ENCODE results near the gene PPP1R9A.
"Not testable (repeated sequence)": the region's sequence is repeated elsewhere in the genome, so short reads cannot be mapped to it uniquely, and the experiment has no call there.

The PPP1R9A gene

DNA sequence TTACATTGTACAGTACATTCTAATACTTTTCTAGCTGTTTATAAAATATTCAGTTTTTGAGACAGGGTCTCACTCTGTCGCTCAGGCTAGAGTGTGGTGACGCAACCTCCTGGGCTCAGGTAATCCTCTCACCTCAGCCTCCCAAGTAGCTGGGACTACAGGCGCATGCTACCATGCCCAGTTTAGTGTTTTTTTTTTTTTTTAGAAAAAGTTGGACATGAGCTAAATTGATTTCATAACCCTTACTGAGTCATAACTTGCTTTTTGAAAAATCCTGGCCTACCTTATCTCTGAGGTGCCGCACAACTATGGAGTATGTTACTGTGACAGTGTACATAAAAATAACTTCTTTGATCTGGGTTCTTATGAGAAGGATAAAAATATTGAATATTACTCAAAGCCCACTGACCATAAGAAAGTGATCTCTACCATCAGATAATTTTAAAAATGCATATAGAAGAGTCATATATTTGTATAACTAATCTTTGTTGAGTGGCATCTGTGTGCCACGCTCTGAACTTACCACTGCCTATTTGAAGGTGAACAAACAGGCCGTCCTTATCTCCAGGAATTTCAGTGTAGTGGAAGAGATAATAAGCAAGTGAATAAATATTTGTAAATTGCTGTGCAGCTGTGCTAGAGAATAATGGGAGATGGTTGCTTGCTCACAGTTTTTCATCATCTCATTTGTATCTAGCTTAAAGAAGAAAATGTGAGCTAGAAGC, 73.2 kb downstream of the PPP1R9A start:
- DNase-seq = no peak

DNA sequence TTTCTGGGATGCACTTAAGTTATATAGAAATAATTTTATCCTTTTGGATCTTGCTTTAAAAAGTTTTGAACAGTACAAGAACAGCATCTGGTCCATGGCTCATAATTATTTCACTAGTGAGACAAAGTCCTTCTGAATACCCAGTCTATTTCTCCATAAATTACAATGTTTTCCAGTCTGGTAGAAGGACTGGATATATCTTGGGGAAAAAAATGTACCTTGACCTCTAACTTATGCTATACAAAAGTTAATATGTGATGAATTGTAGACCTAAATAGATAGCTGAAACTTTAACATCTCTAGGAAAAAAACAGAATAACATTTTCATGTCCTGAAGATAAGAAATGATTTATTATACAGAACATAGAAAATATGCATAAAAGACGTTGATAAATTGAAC, 88.5 kb downstream of the PPP1R9A start:
- no peak for DNase-seq

DNA sequence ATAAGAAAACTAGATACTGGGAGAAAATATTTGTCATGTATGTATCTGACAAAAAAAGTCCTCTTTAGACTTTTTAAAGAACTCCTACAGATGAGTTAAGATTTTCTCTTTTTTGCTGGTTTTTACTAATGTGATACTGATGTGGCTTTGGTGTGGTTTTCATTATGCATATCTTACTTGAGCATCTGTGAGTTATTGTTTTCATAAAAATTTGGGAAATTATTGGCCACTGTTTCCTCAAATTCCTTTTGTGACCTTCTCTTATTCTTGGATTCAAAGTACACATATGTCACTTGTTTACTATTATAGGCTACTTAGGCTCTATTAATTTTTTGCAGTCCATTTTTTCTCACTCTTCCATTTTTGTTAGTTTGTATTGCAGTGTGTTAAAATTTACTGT, 89.0 kb downstream of the PPP1R9A start:
- DNase-seq = no peak

DNA sequence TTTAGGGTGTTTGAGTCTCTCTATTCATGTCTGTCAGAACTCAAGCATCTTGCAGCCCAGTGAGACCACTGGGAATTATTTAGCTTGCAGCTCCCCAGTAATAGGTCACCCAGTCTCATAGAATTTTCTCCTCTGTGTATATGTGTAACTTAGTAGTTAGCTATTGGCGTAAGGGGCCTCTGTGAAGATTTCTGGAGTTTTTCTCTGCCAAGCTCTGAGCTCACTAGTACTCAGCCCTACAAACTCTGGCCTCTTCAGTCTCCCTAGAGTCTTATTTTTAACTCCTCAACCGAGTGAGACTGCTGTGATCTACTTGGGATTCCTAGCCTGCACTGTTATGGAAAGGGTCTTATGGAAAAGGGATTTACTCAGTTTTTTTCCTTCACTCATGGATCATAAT, 90.2 kb downstream of the PPP1R9A start:
- no peak for DNase-seq

DNA sequence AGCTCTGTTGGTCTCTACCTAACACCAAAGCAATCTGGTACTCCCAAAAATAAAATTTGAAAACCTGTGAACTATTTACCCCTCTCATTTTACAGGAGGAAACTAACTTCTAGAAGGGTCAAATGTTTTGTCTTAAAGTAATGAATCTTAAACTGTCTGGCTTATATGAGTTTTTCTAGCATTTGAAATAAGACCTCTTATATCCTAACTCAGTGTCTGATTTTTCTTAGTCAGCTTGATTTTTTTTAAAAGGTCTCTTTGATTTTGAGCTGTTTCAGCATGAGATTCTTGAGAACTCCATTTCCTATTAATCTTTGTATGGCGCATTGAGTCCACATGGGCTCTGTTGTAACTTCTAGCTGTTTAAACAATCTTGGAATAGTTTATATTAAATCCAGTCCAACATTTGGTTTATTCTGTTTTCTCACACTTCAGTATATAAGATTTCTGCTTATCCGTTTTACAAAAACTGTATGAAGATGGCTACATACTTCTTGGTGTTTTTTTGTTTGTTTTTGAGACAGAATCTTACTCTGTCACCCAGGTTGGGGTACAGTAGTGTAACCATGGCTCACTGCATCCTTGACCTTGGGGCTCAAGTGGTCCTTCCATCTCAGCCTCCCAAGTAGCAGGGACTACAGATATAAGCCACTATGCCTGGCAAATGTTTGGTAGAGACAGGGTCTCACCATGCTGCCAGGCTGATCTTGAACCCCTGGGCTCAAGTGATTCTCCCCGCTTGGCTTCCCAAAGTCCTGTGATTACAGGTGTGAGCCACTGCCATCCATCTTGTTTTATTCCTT, 91.1 kb downstream of the PPP1R9A start:
- no peak for DNase-seq

DNA sequence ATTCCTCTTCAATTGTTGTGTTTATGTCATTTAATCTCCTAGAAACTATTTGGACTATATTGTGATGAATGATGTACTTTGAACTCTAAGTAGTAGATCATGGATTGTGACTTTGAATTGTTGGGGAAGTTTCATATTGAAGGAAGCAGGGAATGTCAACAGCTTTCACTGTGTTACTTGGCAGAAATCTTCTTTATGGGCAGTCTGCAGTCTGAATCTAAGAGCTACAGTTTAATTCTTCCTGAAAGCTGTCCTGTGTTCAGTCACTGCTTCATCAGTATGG, 91.6 kb downstream of the PPP1R9A start:
- DNase-seq = no peak

DNA sequence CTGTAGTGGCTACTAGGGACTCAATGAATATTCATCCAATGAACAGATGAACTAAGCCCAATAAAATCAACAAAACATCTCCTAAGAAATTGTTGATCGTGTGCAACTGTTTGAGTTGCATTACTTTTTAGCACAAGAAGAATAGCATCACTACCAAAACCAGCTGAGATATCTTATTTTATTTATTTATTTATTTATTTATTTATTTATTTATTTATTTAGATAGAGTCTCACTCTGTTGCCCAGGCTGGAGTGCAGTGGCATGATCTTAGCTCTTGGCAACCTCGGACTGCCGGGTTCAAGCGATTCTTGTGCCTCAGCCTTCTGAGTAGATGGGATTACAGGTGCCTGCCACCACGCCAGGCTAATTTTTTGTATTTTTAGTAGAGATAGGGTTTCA, 92.2 kb downstream of the PPP1R9A start:
- DNase-seq = not testable (repeated sequence)

DNA sequence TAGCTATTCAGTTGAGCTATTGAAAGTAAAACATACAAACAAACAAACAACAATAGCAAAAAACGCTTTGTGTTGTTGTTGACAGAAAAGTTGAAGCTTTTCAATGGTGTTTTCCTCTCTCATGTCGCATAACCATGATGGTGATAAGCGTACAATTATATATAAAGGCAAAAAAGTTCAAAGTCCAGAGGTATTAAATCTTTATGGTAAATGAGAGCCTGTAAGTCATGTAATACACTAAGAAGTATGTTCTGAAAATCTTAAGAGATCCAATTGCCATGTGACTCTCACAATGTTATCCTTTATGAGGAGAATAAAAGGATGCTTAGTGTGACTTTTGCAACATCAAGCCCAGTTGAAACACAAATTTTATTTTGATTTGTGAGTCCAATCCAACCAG, 93.9 kb downstream of the PPP1R9A start:
- no peak for DNase-seq

DNA sequence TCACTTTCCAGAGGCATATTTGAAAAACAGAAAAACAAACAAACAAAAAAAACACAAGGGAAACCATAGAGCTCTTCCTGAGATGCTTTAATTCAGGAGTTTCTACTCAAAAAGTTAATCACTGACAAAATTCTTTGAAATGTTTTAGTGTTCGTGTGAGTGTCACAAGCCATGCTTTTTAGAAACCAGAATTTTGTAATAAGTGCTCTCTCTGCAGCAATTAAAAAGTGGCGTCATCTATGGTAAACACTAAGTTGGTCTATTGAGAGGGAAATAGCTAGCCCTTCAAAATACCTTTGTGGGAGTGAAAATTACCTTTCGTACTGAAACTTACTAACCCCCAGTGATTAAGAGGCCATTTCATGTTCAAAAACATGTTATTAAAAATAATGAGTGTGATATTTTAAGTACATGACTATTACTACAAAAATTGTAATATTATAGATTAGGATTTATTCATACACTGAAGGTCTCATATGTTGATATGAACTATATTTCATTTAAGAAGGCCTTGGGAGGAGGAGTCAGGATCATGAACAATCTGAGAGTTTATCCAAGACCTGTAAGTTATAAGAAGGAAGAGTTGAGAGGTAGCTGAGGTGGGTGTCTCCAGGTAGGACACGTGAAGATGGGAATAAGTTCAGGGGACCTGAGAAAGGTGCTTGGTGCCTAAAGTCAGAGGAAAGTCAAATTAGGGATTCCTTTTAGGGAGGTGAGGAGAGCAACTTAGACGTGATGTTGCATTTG, 94.6 kb downstream of the PPP1R9A start:
- DNase-seq = no peak

DNA sequence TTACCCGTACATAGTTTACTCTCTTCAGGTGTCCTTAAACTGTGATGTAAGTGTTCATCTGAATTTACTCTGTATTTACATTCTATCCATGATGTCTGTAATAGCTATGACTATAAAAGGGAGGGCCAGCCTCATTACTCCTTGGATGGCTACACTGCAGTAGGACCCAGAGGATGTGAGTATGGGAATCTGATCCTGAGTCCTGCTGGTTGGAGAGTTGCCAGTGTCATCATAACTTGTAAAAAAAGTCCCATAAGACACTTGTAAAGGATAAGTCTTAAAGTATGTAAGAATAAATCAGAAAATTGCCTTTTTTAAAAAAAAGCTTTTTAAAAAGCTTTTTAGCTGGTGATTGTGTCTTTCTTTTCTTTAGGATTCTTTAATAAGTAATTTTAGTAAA, 95.4 kb downstream of the PPP1R9A start:
- no peak for DNase-seq

DNA sequence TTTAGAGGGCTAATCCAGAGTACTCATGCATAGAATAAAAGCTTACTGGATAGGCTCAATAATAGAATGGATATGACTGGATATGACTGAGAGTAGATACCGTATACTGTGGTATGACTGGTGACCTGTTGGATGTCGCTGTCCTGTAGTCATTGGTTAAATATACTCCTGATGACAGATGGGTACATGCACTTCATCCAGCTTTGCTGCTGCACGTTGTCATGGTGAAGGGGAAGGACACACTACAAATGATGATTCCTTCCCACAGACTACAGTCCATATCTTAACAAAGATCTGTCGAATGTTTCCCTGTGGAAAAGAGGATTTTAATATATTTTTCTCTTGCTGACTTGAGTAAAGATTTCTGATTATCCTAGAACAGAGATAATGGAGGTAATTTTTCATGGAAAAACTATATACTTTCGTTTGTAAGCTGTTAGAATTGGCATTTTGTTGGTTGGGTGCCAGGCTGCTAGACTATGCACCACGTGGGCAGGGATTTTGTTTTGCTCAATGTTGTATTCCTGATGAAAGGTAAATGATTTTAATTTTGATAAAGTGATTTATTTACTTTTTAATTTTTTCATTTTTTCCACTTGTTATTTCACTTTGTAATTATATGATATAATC, 97.3 kb downstream of the PPP1R9A start:
- no peak for DNase-seq

DNA sequence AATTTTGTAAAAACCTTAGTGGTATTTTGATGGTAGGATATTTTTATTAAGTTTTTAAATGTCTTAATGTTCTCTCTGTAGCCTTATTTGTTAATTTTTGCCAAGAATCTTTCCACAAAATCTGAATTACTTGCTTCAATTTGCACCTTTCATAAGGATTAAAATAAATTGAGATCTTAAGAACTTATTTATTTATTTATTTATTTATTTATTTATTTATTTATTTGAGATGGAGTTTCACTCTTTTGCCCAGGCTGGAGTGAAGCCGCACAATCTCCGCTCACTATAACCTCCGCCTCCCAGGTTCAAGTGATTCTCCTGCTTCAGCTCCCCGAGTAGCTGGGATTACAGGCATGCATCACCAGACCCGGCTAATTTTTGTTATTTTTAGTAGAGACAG, 98.6 kb downstream of the PPP1R9A start:
- no peak for DNase-seq

DNA sequence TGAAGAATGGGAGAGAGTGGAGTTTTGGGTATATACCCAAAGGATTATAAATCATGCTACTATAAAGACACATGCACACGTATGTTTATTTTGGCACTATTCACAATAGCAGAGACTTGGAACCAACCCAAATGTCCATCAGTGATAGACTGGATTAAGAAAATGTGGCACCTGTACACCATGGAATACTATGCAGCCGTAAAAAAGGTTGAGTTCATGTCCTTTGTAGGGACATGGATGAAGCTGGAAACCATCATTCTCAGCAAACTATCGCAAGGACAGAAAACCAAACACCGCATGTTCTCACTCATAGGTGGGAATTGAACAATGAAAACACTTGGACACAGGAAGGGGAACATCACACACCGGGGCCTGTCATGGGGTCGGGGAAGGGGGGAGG, 101.4 kb downstream of the PPP1R9A start:
- not testable (repeated sequence) for DNase-seq

DNA sequence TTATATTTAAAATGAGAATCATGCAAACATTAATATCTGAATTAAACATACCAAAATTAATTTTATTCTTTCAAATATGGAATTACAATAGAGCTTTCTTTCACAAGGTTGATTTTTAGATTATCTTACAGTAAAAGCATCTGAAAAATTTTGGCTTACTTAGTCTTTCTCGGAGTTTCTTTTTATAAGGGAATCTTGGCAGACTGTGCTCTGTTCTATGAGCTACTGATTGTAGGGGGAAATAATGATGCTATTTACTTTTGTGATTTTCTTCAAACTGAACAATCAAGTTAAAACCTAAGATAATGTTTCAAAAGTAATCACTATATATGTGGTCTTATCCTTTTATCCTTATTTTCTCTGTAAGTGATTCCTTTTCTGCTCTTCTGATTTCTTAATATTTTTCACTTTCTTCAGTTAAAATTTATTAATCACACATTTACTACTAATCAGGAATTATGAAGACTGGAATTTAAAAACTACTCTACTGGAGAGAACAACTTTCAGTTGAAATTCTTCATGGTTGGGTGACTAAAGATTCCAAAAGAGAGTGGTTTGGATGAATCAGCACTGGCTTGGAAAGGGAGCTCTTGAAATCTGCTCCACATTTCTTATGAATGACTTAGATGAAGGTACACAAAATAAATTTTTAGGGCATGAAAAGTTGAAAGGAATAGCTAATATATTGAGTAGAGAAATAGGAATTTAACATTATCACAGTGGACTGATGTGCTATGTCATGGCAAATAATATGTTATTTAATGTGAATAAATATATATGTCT, 103.9 kb downstream of the PPP1R9A start:
- no peak for DNase-seq

DNA sequence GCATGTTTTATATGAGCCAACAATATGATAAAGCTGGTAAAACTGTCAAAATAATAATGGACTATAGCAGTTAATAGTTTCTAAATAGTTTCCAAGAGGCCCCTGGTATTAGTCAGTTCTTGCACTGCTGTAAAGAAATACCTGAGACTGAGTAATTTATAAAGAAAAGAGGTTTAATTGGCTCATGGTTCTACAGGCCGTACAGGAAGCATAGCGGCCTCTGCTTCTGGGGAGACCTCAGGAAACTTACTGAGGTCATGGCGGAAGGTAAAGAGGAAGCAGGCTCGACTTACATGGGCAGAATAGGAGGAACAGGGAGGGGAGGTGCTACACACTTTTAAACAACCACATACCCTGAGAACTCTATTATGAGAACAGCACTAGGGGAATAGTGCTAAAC, 104.6 kb downstream of the PPP1R9A start:
- no peak for DNase-seq

DNA sequence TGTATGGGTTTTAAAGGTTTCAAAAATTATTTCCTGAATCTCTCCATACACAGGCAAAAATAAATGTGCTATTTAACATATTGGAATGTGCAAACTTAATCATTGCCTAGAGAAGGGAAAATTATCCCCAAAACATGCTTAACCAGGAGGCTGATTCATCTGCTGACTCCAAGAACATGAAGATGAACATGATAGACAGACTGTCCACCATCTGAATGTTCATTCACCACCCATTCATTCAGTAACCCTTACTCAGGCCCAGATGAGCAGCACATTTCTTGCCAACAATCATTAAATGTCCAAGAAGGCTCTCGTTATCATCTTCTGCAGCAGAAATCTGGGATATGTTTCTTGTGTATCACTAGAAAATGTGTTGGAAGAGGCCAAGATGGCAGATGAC, 110.6 kb downstream of the PPP1R9A start:
- DNase-seq = no peak

DNA sequence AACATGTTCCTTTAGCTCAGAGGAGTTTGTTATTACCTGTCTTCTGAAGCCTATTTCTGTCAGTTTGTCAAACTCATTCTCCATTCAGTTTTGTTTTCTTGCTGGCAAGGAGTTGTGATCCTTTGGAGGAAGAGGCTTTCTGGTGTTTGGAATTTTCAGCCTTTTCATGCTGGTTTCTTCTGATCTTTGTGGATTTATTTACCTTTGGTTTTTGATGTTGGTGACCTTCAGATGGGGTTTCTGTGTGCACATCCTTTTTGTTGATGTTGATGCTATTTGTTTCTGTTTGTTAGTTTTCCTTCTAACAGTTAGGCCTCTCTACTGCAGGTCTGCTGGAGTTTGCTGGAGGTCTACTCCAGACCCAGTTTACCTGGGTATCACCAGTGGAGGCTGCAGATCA, 118.6 kb downstream of the PPP1R9A start:
- no peak for DNase-seq

DNA sequence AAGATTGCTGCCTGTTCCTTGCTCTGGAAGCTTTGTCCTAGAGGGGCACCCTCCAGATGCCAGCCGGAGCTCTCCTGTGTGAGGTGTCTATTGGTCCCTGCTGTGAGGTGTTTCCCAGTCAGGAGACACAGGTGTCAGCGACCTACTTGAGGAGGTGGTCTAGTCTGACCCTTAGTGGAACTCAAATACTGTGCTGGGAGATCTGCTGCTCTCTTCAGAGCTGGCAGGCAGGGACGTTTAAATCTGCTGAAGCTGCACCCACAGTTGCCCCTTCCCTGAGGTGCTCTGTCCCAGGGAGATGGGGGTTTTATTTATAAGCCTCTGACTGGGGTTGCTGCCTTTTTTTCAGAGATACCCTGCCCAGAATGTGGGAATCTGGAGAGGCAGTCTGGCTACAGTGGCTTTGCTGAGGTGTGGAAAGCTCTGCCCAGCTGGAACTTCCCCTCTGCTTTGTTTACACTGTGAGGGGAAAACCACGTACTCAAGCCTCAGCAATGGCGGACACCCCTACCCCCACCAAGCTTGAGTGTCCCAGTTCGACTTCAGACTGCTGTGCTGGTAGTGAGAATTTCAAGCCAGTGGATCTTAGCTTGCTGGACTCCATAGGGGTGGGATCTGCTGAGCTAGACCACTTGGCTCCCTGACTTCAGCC, 119.2 kb downstream of the PPP1R9A start:
- no peak for DNase-seq

DNA sequence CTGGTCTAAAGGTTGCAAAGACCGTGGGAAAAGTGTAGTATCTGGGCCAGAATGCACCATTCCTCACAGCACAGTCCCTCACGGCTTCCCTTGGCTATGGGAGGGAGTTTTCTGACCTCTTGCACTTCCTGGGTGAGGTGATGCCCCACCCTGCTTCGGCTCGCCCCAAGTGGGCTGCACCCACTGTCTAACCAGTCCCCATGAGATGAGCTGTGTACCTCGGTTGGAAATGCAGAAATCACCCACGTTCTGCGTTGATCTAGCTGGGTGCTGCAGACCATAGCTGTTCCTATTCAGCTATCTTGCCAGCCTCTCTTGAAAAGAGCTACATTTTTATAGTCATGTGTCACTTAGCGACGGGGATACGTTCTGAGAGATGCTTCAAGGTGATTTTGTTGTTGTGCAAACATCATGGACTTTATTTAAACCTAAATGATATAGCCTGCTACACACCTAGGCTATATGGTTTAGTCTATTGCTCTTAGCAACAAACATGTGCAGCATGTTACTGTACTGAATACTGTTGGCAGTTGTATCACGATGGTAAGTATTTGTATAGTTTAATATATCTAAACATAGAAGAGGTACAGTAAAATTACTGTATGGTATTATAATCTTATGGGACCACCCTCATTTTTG, 120.0 kb downstream of the PPP1R9A start:
- DNase-seq = no peak

DNA sequence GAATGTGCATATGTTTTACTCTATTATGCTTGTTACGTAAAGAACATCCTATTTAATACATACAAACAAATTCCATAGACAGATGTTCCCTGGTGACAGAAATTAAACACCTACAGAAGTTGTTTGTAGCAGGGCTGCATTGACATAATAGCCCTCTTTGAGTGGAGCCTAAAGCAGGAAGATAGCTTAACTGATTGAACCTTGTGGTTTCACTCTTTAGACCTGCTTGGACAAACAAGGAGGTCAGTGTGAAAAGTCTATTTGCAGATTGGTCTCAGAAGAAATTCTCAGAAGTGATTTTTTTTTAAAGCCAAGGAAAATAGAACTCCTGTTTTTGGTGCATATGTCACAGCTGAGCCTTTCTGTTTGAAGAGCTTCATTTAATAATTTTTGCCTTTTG, 121.3 kb downstream of the PPP1R9A start:
- no peak for DNase-seq

DNA sequence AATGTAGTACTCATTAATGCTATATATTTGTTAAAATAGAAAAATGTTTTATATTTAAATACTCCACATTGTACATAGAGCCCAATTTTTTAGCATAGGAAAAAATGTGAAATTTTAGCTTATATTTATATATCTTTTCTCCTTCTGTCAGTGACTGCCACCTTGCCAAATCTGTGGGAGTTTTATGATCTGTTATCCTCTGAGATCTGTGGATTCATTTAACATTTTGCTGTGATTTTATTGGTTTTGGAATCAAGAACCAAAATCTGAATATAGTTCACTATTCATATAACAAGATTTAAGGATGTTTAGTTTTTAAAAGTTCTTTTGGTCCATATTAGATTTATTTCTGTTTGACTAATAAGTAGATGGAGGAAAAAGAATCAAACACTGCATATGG, 127.9 kb downstream of the PPP1R9A start:
- DNase-seq = no peak

DNA sequence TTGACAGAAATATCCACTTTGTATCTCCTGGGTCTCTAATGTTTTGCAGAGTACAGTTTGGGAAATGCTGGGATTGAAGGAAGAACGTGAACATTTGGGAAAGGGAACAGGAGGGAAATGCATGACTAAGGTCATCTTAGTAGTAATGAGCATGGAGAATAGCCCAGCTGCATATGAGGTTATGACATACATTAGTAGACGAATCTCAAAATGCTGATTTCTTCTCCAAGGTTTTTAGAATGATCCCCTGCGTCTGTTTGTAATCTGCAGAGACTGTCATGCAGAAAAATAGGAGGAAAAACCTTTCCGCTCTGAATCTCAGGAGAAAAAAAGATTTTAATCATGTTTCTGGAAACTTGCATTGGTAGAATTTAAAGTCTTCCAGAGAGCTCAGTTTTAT, 133.6 kb downstream of the PPP1R9A start:
- no peak for DNase-seq
